ENCODE results near the gene TGM1. TPM values are rescaled to one million over a fixed set of nuclear protein-coding genes. Genes with fewer than 3 reads are reported as not detected.
"Not testable (repeated sequence)": the region's sequence is repeated elsewhere in the genome, so short reads cannot be mapped to it uniquely, and the experiment has no call there.

Gene TGM1
- total RNA-seq, 1 experiment from 2014 or later, result 26.2 TPM

DNA sequence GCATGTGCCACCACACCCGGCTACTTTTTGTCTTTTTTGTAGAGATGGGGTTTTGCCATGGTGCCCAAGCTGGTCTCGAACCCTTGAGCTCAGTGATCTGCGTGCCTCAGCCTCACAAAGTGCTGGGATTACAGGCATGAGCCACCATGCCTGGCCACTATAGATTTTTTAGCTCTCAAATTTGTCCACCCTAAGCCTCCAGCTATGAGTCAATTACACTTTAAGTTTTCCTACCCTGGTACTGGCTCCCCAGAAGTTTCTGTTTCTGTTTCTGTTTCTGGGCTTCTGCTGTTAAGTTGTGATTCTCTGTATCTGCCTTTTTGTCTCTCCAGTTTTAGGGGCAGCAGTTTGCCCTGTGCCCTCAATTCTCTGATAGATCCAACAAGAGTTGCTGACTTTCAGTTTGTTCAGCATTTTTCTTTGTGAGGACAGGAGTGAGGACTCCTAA is 16.2 kb downstream of the TGM1 start:
- H3K27ac Mint-ChIP-seq (ENCODE audit: low read depth, unreplicated experiment), result no peak overlapping the region
- no peaks in the 10 kb centered on the region for H3K27me3 Mint-ChIP-seq (ENCODE audit: insufficient read depth, unreplicated experiment)
- ChIA-PET POLR2A (interaction anchor here (0.6 to 3.9 kb wide), 8 partner anchors 11 to 140 kb away, joined by 3 to 20 read pairs (median 4); partner anchors contain the start of genes GMPR2 and RABGGTA), CTCF (interaction anchor here (0.5 to 17.7 kb wide), 12 partner anchors 9 to 263 kb away, joined by 3 to 457 read pairs (median 5); partner anchors contain the start of genes CIDEB, DHRS1, GMPR2 and LTB4R2)
- H3K9me3 Mint-ChIP-seq (ENCODE audit: unreplicated experiment), result no peaks in the 10 kb centered on the region
- no peak for DNase-seq (ENCODE audit: unreplicated experiment)
- H3K4me3 Mint-ChIP-seq (ENCODE audit: unreplicated experiment), result no peak overlapping the region
- intact Hi-C loops (cut with micrococcal nuclease), result no loop called here
- TF ChIP-seq, protein P1, sequence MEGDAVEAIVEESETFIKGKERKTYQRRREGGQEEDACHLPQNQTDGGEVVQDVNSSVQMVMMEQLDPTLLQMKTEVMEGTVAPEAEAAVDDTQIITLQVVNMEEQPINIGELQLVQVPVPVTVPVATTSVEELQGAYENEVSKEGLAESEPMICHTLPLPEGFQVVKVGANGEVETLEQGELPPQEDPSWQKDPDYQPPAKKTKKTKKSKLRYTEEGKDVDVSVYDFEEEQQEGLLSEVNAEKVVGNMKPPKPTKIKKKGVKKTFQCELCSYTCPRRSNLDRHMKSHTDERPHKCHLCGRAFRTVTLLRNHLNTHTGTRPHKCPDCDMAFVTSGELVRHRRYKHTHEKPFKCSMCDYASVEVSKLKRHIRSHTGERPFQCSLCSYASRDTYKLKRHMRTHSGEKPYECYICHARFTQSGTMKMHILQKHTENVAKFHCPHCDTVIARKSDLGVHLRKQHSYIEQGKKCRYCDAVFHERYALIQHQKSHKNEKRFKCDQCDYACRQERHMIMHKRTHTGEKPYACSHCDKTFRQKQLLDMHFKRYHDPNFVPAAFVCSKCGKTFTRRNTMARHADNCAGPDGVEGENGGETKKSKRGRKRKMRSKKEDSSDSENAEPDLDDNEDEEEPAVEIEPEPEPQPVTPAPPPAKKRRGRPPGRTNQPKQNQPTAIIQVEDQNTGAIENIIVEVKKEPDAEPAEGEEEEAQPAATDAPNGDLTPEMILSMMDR (IDR thresholded peaks at IDR 0.05; ENCODE audit: unreplicated experiment), result no peak
- BruUV-seq (replicated peaks), result no TSS peak
- peaks cover 20% of the 10 kb centered on the region for H3K36me3 Mint-ChIP-seq (ENCODE audit: insufficient read depth, unreplicated experiment)
- H3K4me1 Mint-ChIP-seq (ENCODE audit: insufficient read depth, unreplicated experiment), result peaks cover 12% of the 10 kb centered on the region

DNA sequence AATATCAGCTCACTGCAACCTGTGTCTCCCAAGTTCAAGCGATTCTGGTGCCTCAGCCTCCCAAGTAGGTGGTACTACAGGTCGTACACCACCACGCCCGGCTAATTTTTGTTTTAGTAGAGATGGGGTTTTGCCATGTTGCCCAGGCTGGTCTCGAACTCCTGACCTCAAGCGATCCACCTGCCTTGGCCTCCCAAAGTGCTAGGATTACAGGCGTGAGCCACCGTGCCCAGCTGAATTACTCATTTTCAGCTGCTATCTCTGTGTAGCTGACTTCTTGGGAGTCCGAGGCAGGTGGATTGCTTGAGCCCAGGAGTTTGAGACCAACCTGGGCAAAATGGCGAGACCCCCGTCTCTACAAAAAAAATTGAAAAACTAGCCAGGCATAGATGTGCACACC is 17.6 kb downstream of the TGM1 start:
- H3K4me3 Mint-ChIP-seq (ENCODE audit: unreplicated experiment), result not testable (repeated sequence)
- CTCF ChIA-PET, result interaction anchor here (0.6 to 17.7 kb wide), 6 partner anchors 21 to 1069 kb away, joined by 3 to 457 read pairs (median 28); partner anchors contain the start of genes ADCY4, CIDEB, DHRS1 and NOP9

DNA sequence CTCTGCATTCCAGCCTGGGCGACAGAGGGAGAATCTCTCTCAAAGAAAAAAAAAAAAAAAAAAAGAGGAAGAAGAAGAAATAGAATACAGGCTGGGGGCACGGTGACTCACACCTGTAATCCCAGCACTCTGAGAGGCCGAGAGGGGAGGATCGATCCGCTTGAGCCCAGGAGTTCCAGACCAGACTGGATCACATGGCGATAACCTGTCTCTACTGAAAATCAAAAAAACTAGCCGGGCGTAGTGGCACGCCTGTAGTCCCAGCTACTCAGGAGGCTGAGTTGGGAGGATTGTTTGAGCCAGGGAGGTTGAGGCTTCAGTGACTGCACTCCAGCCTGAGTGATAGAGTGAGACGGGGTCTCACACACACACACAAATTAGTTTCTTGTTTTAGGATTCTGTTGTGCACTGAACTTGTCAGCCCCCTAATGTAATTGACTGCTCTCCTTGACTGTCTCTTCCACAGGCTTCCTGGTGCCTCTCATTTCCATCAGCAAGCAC is 19.6 kb downstream of the TGM1 start:
- Mint-ChIP-seq H3K9me3 (ENCODE audit: unreplicated experiment) (no peaks in the 10 kb centered on the region), H3K4me3 (ENCODE audit: unreplicated experiment) (peak overlapping the region; percentile 86), H3K36me3 (ENCODE audit: insufficient read depth, unreplicated experiment) (peaks cover 37% of the 10 kb centered on the region), H3K27me3 (ENCODE audit: insufficient read depth, unreplicated experiment) (no peaks in the 10 kb centered on the region), H3K27ac (ENCODE audit: low read depth, unreplicated experiment) (peak overlapping the region; percentile 100), H3K4me1 (ENCODE audit: insufficient read depth, unreplicated experiment) (peaks cover 21% of the 10 kb centered on the region)
- no TSS peak for BruUV-seq (replicated peaks)
- peak; percentile 47 for DNase-seq (ENCODE audit: unreplicated experiment)
- TF ChIP-seq, protein P1 (IDR thresholded peaks at IDR 0.05; ENCODE audit: unreplicated experiment), result no peak
- ChIA-PET CTCF (interaction anchor here (0.6 to 17.7 kb wide), 28 partner anchors 10 to 416 kb away, joined by 3 to 457 read pairs (median 4); partner anchors contain the start of genes ADCY4, CHMP4A, CIDEB and DHRS1), POLR2A (interaction anchor here (0.8 to 4.7 kb wide), 25 partner anchors 8 to 199 kb away, joined by 3 to 187 read pairs (median 10); partner anchors contain the start of genes CHMP4A, CIDEB, DCAF11 and DHRS1)
- intact Hi-C loops (cut with micrococcal nuclease), result loop anchor here (1.0 to 5.0 kb wide), 5 partner anchors 27 to 231 kb away; partner anchors contain the start of genes MDP1 and TM9SF1

More for the DNA sequence above, 17.6 kb downstream of the TGM1 start:
- H3K27ac Mint-ChIP-seq (ENCODE audit: low read depth, unreplicated experiment); H3K9me3 Mint-ChIP-seq (ENCODE audit: unreplicated experiment); DNase-seq (ENCODE audit: unreplicated experiment); BruUV-seq (replicated peaks); H3K27me3 Mint-ChIP-seq (ENCODE audit: insufficient read depth, unreplicated experiment); intact Hi-C loops (cut with micrococcal nuclease): not testable (repeated sequence)
- H3K36me3 Mint-ChIP-seq (ENCODE audit: insufficient read depth, unreplicated experiment), result peaks cover 21% of the 10 kb centered on the region
- H3K4me1 Mint-ChIP-seq (ENCODE audit: insufficient read depth, unreplicated experiment), result peaks cover 12% of the 10 kb centered on the region
- POLR2A ChIA-PET, result interaction anchor here (0.7 to 3.9 kb wide), 6 partner anchors 12 to 88 kb away, joined by 3 to 20 read pairs (median 4); no protein-coding TSS in a partner anchor

DNA sequence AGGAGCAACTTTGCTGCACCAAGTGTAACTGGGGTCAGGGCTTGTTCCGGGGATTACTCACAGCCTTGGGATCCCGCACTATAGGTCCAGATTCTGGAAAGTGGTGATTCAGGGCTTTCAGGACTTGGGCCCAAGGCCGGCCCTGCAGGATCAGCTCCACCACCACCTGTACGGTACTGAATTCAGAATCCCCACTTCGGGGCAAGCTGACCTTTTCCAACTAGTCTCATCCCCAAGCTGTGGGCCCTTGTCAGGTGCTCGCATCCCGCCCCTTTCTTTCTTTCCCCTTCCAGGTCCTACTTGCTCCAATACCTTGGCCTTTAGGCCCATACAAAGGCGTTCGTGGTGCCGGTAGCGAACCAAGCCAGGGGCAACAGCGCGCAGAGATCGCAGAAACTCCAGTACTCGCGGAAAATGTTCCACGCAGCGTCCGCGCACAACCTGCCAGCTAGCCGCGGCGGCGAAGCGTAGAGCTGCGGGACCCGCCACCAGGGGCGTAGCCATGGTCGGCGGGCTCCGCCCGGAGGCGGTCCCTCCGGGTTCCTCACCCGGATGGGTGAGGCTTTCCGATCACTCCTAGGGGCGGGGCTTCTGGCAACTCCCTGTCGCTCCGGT is 21.0 kb downstream of the TGM1 start:
- Mint-ChIP-seq H3K27ac (ENCODE audit: low read depth, unreplicated experiment) (peak overlapping the region; percentile 100), H3K4me3 (ENCODE audit: unreplicated experiment) (peak overlapping the region; percentile 86), H3K27me3 (ENCODE audit: insufficient read depth, unreplicated experiment) (no peaks in the 10 kb centered on the region), H3K36me3 (ENCODE audit: insufficient read depth, unreplicated experiment) (peaks cover 51% of the 10 kb centered on the region), H3K4me1 (ENCODE audit: insufficient read depth, unreplicated experiment) (peaks cover 30% of the 10 kb centered on the region), H3K9me3 (ENCODE audit: unreplicated experiment) (no peaks in the 10 kb centered on the region)
- DNase-seq (ENCODE audit: unreplicated experiment), result peak; percentile 94
- POLR2A ChIA-PET, result interaction anchor here (0.5 to 4.7 kb wide), 37 partner anchors 9 to 1288 kb away, joined by 3 to 187 read pairs (median 7); partner anchors contain the start of genes CHMP4A, CIDEB, DCAF11 and DHRS1
- TF ChIP-seq, protein P1 (IDR thresholded peaks at IDR 0.05; ENCODE audit: unreplicated experiment), result peak; percentile 37
- CTCF ChIA-PET, result interaction anchor here (0.6 to 17.7 kb wide), 26 partner anchors 8 to 1090 kb away, joined by 3 to 457 read pairs (median 6); partner anchors contain the start of genes ADCY4, CHMP4A, CIDEB and DHRS1
- intact Hi-C loops (cut with micrococcal nuclease), result loop anchor here (1.0 to 5.0 kb wide), 3 partner anchors 29 to 230 kb away; partner anchors contain the start of genes RABGGTA and TM9SF1
- BruUV-seq (replicated peaks), result no TSS peak

All from MCF 10A (cell line).